Germinal center (tissue), 1 donor: ENCODE measurements around the gene ZNF280B.

ENCODE experiments used
- DNase-seq: peaks from one replicate; pipeline ENCODE4 v3.0.0; 2012; ENCODE audit warnings: mixed read lengths, low spot score

The ZNF280B gene

GRCh38 chr22:22508274-22509176 is at the start of gene ZNF280B:
ZNF280B (minus strand) TSS chr22:22508742; CDS start chr22:22489398, 19,344 bp downstream.
- DNase-seq = peak; percentile 89

GRCh38 chr22:22556995-22557925 is 48.7 kb upstream of the ZNF280B start:
- no peak for DNase-seq

GRCh38 chr22:22556578-22556977 is 48.0 kb upstream of the ZNF280B start:
- no peak for DNase-seq

GRCh38 chr22:22555596-22555995 is 47.1 kb upstream of the ZNF280B start:
- no peak for DNase-seq

GRCh38 chr22:22554587-22555284 is 46.2 kb upstream of the ZNF280B start:
- no peak for DNase-seq

GRCh38 chr22:22553735-22554586 is 45.4 kb upstream of the ZNF280B start:
- DNase-seq = no peak

- no peak for DNase-seq
These were observed 44.6 kb upstream of the ZNF280B start for GRCh38 chr22:22553141-22553540.

- DNase-seq = no peak
These were observed 44.1 kb upstream of the ZNF280B start for GRCh38 chr22:22552630-22553029.

- no peak for DNase-seq
These were observed 42.4 kb upstream of the ZNF280B start for GRCh38 chr22:22550789-22551434.

- no peak for DNase-seq
These were observed 40.4 kb upstream of the ZNF280B start for GRCh38 chr22:22548910-22549309.

- no peak for DNase-seq
These were observed 39.8 kb upstream of the ZNF280B start for GRCh38 chr22:22548317-22548716.

GRCh38 chr22:22547692-22548300 is 39.3 kb upstream of the ZNF280B start:
- DNase-seq = no peak

- DNase-seq = no peak
These were observed 38.7 kb upstream of the ZNF280B start for GRCh38 chr22:22547226-22547625.

- no peak for DNase-seq
These were observed 37.9 kb upstream of the ZNF280B start for GRCh38 chr22:22546490-22546889.

GRCh38 chr22:22545084-22545483 is 36.5 kb upstream of the ZNF280B start:
- DNase-seq = no peak

GRCh38 chr22:22538226-22538989 is 29.9 kb upstream of the ZNF280B start:
- no peak for DNase-seq

- DNase-seq = no peak
These were observed 28.4 kb upstream of the ZNF280B start for GRCh38 chr22:22536916-22537315.

GRCh38 chr22:22536515-22536914 is 28.0 kb upstream of the ZNF280B start:
- no peak for DNase-seq

- DNase-seq = no peak
These were observed 27.1 kb upstream of the ZNF280B start for GRCh38 chr22:22535662-22536061.
